PC-9 (cell line): ENCODE measurements around the gene BBS9.

Experiments
- EZH2 ChIP-seq: fragments of 200-600 bp; sonication (generic); IDR thresholded peaks from 2 replicates; pipeline ENCODE4 v1.8.0; 2017; ENCODE audit warnings: antibody characterized with exemption, low read depth
- TF ChIP-seq, protein P1 (sequence below): fragments of 200-600 bp; sonication (generic); conservative IDR thresholded peaks from 2 replicates; pipeline ENCODE4 v1.6.1; 2017; ENCODE audit warnings: mixed run types, antibody characterized with exemption, mild to moderate bottlenecking, moderate library complexity

DNA sequence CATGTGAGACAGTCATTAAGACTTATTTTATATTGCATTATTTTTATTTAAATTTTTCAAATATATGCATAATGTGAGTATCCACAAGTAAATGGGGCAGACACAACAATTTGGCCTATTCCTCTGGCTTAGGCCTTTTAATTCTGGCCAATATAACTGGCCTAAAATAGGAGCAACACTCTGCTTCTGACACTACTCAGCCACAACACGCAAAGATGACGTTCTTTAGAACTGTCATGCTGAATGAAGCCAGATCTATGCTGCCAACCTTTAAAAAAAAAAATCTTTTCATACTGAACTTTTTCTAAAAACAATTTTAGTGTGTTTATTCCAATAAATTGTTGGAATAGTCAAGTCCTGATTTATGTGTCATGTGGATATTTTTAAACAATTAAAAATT is 421.0 kb downstream of the BBS9 start:
- TF ChIP-seq, protein P1, sequence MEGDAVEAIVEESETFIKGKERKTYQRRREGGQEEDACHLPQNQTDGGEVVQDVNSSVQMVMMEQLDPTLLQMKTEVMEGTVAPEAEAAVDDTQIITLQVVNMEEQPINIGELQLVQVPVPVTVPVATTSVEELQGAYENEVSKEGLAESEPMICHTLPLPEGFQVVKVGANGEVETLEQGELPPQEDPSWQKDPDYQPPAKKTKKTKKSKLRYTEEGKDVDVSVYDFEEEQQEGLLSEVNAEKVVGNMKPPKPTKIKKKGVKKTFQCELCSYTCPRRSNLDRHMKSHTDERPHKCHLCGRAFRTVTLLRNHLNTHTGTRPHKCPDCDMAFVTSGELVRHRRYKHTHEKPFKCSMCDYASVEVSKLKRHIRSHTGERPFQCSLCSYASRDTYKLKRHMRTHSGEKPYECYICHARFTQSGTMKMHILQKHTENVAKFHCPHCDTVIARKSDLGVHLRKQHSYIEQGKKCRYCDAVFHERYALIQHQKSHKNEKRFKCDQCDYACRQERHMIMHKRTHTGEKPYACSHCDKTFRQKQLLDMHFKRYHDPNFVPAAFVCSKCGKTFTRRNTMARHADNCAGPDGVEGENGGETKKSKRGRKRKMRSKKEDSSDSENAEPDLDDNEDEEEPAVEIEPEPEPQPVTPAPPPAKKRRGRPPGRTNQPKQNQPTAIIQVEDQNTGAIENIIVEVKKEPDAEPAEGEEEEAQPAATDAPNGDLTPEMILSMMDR: no peak
- no peak for TF ChIP-seq EZH2
